T follicular helper cell (primary cell): Measurements from ENCODE around the gene NUP62CL.
A peak's percentile ranks its signal among the peaks of the same experiment; 100 is the strongest.

Source experiments
- DNase-seq: peaks from one replicate; pipeline ENCODE4 v3.0.0-alpha.2; 2020; ENCODE audit warnings: low read depth

The NUP62CL gene

DNA sequence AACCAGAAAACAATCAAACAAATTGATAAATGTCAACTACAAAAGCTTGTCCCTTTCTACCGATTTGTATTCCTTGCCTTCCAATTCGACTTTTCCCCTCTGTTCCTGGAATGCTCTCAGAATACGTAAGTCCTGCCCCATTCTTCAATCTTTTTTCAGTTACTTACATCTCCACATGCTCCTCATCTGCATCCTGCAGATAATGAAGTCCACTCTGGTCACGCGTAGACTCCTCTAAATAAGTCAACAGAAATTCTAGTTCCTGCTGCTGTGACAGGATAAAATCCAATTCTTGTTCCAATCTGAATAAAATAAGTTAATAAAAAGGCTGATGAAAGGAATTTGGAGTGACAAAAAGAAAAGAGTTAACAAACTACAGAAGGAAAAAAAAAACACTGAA, 53.2 kb downstream of the NUP62CL start:
- DNase-seq: no peak

DNA sequence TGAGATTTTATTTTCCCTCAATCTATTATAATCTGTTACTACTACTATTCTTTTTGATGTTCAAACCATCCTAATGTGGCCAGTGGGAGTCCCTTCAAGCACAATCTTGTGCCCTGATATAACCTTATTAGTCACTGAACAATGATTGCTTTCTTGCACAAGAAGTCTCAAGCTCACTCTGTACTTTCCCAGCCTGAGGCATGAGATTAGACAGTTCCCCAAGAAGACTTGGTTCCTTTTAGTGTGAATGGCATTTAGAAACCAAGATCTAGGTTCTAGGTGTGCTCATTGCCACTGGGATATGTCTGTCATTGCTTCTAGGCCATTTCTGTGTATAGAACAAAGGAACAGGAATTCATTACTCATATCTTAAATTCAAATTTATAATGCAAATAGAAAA, 59.6 kb downstream of the NUP62CL start:
- no peak for DNase-seq

DNA sequence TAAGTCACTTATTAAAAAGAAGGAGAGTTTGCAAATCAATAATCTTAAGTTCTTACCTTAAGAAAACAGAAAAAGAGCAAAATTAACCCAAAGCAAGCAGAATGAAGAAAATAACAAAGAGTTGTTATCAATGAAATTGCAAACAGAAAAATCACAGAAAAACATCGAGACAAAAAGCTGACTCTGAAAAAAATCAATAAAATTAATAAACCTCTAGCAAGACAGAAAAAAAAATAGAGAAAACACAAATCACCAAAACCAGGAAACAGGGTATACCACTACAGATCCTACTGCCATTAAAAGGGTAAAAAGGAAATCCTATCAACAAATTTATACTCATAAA, 70.3 kb downstream of the NUP62CL start:
- no peak for DNase-seq

DNA sequence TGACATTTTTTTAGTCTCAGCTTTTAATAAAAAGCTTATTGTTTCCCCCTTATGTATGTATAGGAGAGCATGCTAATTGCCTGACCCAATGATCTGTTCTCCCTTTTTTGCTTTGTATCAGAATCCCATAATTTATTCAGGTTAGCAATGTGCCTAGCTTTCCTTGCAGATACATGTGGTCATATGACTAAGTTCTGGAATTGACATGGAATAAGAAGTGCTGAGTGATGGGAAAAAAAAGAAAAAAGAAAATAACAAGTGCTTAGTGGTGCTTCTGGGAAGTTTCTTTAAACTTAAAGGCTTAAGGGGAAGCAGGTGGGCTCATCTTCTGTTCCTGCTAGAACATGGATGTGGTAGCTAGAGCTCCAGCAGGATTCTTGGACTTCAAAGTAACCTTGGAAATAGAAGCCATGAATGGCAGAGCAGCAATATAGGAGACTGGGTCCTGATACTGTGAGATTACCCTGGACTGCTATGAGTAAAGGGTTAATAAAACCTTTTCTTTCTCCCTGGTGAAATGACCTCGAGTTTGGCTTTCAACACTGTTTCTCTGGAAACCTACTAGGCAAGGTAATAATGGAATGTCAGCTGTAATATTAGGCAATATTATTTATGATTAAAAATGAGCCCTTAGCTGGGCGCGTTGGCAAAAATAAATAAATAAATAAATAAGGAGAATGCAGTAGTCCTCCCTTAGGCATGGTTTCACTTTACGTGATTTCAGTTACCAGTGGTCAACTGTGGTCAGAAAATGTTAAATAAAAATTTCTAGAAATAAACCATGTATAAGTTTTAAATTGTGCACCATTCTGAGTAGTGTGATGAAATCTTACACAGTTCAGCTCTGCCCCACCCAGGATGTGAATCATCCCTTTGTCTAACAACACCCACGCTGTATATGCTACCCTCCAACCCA, 70.9 kb downstream of the NUP62CL start:
- DNase-seq: no peak

DNA sequence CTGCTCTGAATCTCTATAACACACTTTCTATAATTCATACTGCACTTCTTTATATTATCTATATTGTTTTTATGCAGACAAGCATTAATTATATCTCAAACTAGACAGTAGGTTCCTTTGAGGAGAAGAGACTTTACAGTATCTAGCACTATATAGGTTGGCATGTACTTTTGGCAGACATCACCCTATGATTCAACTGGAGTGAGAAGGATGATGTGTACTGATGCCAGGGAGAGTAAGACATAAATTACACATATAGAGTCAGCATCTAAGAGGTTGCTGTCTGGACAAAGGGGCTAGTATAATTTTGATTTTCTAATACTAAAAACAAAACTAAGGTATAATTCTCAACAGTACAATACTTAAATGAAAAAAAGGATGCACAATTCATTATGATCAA, 82.5 kb downstream of the NUP62CL start:
- no peak for DNase-seq

DNA sequence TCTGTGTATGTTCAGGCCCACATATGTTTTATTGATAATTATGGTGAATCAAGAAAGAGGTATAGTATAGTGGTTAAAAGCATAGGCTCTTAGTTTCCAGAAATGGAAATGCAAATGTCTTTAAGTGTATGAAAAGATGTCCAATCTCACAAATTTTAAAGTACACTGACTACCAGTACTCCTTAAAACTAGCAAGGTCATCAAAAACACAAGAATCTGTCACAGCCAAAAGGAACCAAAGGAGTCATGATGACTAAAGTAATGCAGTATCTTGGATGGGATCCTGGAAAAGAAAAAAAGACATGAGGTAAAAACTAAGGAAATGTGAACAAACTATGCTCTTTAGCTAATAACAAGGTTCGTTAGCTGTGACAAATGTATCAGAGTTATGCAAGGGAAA, 87.0 kb downstream of the NUP62CL start:
- DNase-seq: no peak

DNA sequence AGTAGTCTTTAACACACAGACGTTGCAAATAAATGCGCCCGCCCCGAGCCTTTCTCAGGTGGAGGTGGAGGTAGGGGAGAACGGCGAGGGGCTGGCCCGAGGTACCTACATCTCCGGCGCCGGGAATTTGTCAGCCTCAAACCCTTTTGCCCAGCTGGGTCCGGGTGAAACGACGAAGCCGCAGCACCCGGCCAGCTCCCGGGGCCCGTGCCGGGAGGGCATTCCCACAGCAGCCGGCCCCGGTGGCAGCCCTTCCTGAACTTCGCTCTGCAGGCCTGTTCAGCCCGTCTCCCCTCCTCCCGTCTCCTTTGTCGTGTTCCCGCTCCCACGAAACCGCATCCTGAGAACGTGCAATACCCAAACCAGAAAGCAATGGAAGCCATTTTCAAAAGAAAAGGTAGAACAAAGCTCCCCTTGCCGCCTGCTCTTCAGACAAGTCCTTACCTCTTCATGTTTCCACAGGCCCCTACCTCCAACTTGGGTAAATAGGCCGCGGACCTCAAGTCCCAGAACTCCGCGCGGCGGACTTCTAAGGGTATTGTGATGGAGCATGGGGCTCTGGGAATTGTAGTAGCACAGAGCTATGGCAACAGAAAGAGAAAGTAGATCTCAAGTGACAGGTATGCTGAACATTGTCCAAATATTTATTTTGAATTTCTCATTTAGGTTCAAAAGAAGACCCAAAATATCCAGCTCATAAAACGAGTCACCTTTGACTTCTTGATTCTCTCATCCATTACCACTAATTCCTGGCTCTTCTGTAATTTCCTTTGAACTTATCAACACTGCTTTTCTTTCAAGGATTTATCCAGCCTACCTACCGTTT, 87.7 kb downstream of the NUP62CL start, which contains the start of gene RBM41:
Gene RBM41, minus strand, starts transcription at position 501 of the 826 bp plus-strand sequence. Its CDS starts 49 bp downstream, at position 452.
- DNase-seq: peak; percentile 65

DNA sequence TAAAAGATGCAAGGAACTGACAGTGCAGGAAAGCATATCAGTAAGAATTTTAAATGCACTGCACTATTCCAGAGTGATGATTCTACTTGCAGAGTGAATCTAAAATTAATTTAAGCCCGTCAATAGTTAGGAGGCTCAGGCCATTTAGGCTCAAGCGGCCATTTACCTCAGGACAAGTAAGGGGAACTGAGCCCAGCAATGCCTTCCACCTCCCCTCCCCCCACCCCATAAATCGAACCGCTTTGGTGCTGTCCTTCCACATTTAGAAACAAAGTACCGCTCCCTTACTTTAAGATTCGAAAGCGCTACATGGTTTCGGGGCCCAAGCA, 88.3 kb downstream of the NUP62CL start:
- no peak for DNase-seq

DNA sequence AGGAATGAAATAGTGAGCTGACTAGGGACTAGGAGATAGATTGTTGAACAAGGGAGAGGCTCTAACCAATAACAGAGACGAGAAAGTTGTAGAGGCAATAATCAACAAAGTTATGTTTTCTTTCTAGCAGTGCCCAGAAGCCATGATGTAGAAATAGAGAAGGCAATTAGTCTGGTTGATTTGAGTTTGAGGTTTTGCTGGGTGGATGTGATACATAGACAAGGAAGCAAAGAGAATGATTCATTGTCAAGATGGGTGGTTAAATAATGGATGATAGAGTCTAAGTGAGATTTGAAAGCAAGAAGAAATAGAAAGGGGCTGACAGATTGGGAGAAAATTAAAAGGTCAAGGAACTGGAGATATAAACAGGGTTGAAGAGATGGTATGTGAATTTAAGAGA, 98.8 kb downstream of the NUP62CL start:
- no peak for DNase-seq

DNA sequence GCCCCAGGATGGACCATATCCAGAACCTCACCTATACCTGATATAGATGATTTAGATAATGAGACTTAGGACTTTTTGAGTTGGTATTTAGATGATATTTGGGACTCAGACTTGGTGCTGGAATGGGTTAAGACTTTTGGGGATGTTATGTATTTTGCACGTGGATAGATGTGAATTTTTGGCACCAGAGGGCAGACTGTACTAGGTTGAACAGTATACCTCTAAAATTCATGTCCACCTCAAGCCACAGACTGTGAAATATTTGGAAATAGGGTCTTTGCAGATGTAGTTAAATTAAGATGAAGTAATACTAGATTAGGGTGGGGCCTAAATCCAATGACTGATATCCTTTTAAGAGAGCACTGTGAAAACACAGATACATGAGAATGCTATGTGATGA, 103.3 kb downstream of the NUP62CL start:
- no peak for DNase-seq

DNA sequence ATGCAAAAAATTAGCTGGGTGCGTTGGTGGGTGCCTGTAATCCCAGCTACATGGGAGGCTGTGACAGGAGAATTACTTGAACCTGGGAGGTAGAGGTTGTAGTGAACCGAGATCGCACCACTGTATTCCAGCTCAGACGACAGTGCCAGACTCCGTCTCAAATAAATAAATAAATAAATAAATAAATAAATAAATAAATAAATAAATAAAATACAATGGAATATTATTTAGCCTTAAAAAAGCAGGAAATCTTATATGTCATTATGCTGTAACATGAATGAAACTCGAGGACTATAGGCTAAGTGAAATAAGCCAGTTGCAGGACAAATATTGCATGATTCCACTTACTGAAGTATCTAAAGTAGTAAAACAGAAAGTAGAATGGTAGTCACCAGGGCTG, 130.1 kb downstream of the NUP62CL start:
- DNase-seq: no peak
